Subcutaneous adipose tissue (tissue), 4 donors: ENCODE results near the gene LRRC71. TPM values are rescaled to one million over a fixed set of nuclear protein-coding genes. Genes with fewer than 3 reads are reported as not detected.

Experiments used
- total RNA-seq, 4 donors: library from RNA; depleted of rRNA; stranded (reverse); fragments of >200 nt; gene quantifications; one replicate each; pipeline ENCODE4 v1.1.0, GENCODE V29; 2016
- TF ChIP-seq, protein P1 (sequence below): fragments of 450-650 bp; IDR thresholded peaks from one replicate; pipeline ENCODE4 v1.5.1; 2016; ENCODE audit warnings: low read depth, mild to moderate bottlenecking, control low read depth, antibody characterized with exemption, moderate library complexity

LRRC71 gene
- total RNA-seq, 4 donors from 2014 or later: 0.94 TPM; not detected in 3

DNA sequence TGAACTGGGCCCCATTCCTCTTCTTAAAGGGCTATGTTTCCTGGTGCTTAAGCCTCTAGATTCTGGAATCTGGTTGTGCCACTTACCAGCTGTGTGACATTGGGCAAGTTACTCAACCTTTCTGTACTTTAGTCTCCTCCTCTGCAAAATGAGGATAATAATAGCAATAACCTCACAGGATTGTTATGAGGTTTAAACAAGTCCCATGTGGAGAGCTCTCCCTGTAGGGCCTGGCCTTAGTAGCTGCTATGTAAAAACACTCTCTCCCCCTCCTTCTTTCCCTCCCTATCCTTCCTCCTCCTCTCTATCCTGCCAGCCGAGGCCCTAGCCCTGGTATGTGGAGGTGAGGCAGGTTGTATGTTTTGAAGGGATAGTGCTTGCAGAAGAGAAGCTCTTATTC lies 35.1 kb upstream of the LRRC71 start:
- TF ChIP-seq, protein P1, sequence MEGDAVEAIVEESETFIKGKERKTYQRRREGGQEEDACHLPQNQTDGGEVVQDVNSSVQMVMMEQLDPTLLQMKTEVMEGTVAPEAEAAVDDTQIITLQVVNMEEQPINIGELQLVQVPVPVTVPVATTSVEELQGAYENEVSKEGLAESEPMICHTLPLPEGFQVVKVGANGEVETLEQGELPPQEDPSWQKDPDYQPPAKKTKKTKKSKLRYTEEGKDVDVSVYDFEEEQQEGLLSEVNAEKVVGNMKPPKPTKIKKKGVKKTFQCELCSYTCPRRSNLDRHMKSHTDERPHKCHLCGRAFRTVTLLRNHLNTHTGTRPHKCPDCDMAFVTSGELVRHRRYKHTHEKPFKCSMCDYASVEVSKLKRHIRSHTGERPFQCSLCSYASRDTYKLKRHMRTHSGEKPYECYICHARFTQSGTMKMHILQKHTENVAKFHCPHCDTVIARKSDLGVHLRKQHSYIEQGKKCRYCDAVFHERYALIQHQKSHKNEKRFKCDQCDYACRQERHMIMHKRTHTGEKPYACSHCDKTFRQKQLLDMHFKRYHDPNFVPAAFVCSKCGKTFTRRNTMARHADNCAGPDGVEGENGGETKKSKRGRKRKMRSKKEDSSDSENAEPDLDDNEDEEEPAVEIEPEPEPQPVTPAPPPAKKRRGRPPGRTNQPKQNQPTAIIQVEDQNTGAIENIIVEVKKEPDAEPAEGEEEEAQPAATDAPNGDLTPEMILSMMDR: no peak

DNA sequence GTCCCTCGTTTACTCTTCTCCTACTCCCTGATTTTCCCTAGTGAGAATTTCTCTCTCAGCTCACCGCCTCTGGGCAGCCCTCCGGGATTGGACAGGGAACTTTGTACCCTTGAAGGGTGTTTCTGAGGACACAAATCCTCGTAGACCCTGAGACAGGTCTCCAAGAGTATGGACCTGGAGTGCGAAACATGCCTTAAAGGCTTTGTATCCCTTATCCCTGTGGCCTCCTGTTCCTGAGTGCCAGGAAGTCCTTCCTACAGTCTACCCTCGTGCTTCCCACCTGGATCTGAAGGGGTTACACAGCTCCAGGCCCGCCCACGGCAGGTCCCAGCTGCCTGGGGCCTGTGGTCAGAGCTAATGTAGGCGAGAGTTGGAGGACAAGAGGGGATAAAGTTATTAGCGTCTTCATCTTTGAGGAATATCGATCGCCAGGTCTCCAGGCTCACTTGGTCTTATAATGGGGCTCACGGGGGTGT lies 34.5 kb upstream of the LRRC71 start:
- TF ChIP-seq, protein P1: no peak

DNA sequence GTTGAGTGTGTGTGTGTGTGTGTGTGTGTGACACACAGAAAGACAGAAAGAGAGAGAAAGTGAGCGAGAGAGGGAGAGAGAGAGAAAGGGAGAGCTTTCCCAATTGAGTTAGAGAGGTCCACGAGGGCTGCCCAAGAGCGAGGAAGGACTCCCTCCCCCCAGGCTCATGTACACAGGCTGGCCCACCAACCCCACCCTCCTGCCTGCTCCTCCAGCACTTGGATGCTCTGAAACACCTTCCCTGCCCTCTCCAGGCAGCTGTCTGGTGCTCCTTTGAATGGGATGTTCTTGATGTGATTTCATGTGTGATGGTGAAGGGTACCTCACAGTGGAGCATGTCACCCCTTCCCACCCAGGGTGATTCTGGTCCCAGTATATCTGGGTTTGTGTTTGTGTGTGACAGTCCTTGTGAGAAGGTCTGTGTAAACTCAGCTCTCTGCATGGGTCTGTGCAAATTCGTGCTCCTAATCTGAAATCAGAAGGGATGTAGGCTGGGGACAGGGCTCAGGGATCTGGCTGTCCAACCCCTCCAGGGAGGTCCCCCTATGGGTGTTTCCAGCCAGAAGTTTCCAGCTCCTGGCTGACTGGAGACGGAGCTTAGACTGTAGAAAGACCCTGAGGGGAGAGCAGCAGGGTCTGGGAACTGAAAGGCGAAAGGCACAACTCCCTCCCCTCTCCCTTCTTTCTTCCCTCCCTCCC lies 33.7 kb upstream of the LRRC71 start:
- TF ChIP-seq, protein P1: no peak

DNA sequence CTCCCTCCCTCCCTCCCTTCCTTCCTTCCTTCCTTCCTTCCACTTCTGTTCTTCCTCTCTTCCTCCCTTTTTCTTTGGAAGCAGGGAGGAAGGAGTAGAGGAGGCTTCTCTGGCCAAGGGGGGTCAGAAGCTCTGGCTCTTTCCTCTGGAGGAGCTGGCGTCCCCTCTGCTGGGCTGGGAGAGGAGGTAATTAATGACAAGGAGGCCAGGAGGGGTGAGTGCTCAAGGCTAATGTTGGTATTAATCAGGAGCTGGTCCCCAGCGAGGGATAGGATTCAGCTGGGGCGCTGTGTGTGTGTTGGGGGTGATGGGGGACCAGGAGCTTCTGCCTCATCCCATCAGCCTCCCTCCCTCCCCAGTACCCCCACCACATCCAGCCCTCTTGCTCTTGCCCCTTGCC lies 33.1 kb upstream of the LRRC71 start:
- TF ChIP-seq, protein P1: no peak

DNA sequence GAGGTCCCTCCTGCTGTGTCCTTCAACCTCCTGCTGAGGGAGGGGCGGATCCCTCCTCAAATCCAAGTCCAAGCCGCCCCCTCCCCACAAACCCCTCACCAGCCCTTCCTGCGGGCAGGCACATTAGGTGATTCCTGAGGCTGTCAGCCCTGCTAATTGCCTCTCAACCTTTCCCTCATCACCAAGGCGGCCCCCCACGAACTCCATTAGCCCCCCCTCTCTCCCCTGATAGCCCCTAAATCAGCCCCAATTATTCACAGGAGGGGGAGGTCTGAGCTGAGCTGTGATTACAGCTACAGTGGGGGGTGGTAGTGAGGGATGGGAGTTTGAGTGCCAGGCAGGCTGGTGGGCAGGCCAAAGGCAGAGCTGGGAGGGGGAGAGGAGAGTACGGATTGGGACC lies 32.7 kb upstream of the LRRC71 start:
- TF ChIP-seq, protein P1: no peak

DNA sequence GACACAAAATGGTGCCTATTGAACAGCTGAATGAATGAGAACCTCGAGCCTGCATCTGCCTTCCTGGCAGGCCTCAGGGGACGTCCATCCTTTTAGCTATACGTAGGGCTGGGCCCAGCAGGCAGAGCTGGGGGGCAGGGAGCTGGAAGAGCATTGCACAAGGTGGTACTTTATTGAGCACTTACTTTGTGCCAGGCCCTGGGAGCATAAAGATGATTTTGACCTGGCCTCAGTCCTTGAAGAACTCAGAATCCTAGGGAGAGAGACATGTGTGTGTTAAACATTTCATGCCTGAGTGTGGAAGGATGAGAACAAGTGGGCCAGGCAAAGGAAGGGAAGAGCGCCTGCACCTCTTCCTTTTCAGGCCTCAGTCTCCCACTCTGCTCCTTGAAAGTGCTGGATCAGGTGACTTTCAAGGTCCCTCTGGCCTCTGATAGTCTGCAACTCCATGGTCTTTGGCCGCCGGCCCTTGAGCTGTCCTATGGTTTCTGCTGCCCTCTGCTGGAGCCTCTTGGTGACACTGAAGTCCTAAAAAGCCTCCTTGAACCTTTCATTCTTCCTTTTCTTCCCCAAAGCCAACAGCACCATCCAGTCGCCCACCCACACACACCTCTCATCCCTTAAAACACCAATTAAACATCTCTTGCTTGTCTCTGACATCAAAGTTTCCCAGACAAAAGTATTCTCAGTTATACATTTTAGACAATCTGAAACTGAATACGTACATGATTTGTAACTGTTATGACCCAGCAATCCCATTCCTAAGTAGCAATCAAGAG lies 30.4 kb upstream of the LRRC71 start:
- TF ChIP-seq, protein P1: no peak
